ENCODE results near the gene KIAA1755. TPM values are rescaled to one million over a fixed set of nuclear protein-coding genes. Genes with fewer than 3 reads are reported as not detected.

KIAA1755 gene
- total RNA-seq, 3 donors from 2014 or later (not counting 1 experiment from before 2014, with no cell fraction given) = not detected

GRCh38 chr20:38217791-38218565 is 42.6 kb downstream of the KIAA1755 start:
- 86% methylated on average over 15 of the region's 15 CpGs for WGBS (ENCODE audit: insufficient coverage)
- no peaks in the 10 kb centered on the region for H3K27me3 ChIP-seq (ENCODE audit: control insufficient read depth, insufficient read depth, low read length)

GRCh38 chr20:38216746-38217595 is 43.6 kb downstream of the KIAA1755 start:
- peaks cover 3% of the 10 kb centered on the region for H3K4me1 ChIP-seq (ENCODE audit: control insufficient read depth, insufficient read depth, low read length)
- Mint-ChIP-seq H3K27ac (no peak overlapping the region), H3K27me3 (ENCODE audit: low read depth in 2 of 2) (no peaks in the 10 kb centered on the region), H3K36me3 (no peaks in the 10 kb centered on the region), H3K4me3 (no peak overlapping the region), H3K9me3 (no peaks in the 10 kb centered on the region), H3K4me1 (peaks cover 0 to 5% of the 10 kb centered on the region in 2 donors)
- H3K4me3 ChIP-seq (ENCODE audit: low read length) = no peak overlapping the region
- no peak for DNase-seq
- no peak for ATAC-seq
- H3K36me3 ChIP-seq (ENCODE audit: control insufficient read depth, insufficient read depth, low read length) = no peaks in the 10 kb centered on the region
- 89% methylated on average over 24 of the region's 24 CpGs for WGBS (ENCODE audit: insufficient coverage)
- H3K27me3 ChIP-seq (ENCODE audit: control insufficient read depth, insufficient read depth, low read length) = no peaks in the 10 kb centered on the region
- intact Hi-C loops (cut with micrococcal nuclease) = no loop called here
- H3K9me3 ChIP-seq (ENCODE audit: control insufficient read depth, insufficient read depth, low read length) = no peaks in the 10 kb centered on the region
- no peak for TF ChIP-seq CTCF (IDR thresholded peaks at IDR 0.05)
- no peak overlapping the region for H3K27ac ChIP-seq (ENCODE audit: low read length)

More at GRCh38 chr20:38217791-38218565, 42.6 kb downstream of the KIAA1755 start:
- H3K4me3 Mint-ChIP-seq = no peak overlapping the region
- no peaks in the 10 kb centered on the region for H3K9me3 ChIP-seq (ENCODE audit: control insufficient read depth, insufficient read depth, low read length)
- no peak overlapping the region for H3K27ac ChIP-seq (ENCODE audit: low read length)
- no peak overlapping the region for H3K4me3 ChIP-seq (ENCODE audit: low read length)
- no peak for ATAC-seq
- no peaks in the 10 kb centered on the region for H3K27me3 Mint-ChIP-seq (ENCODE audit: low read depth in 2 of 2)
- no peaks in the 10 kb centered on the region for H3K9me3 Mint-ChIP-seq
- intact Hi-C loops (cut with micrococcal nuclease) = no loop called here
- no peaks in the 10 kb centered on the region for H3K36me3 ChIP-seq (ENCODE audit: control insufficient read depth, insufficient read depth, low read length)
- H3K4me1 Mint-ChIP-seq = peaks cover 5 to 12% of the 10 kb centered on the region in 2 donors
- peaks cover 3% of the 10 kb centered on the region for H3K4me1 ChIP-seq (ENCODE audit: control insufficient read depth, insufficient read depth, low read length)
- TF ChIP-seq CTCF (IDR thresholded peaks at IDR 0.05) = no peak
- no peak for DNase-seq
- H3K36me3 Mint-ChIP-seq = no peaks in the 10 kb centered on the region
- H3K27ac Mint-ChIP-seq = no peak overlapping the region

GRCh38 chr20:38216201-38216600 is 44.3 kb downstream of the KIAA1755 start:
- H3K4me1 Mint-ChIP-seq = peaks cover 0 to 4% of the 10 kb centered on the region in 2 donors
- H3K9me3 ChIP-seq (ENCODE audit: control insufficient read depth, insufficient read depth, low read length) = no peaks in the 10 kb centered on the region
- DNase-seq = no peak
- H3K9me3 Mint-ChIP-seq = no peaks in the 10 kb centered on the region
- H3K36me3 ChIP-seq (ENCODE audit: control insufficient read depth, insufficient read depth, low read length) = no peaks in the 10 kb centered on the region
- intact Hi-C loops (cut with micrococcal nuclease) = no loop called here
- H3K27me3 Mint-ChIP-seq (ENCODE audit: low read depth in 2 of 2) = peaks cover 0 to 3% of the 10 kb centered on the region in 2 donors
- ATAC-seq = no peak
- H3K4me3 ChIP-seq (ENCODE audit: low read length) = no peak overlapping the region
- H3K4me1 ChIP-seq (ENCODE audit: control insufficient read depth, insufficient read depth, low read length) = peaks cover 3% of the 10 kb centered on the region
- H3K27me3 ChIP-seq (ENCODE audit: control insufficient read depth, insufficient read depth, low read length) = no peaks in the 10 kb centered on the region
- H3K36me3 Mint-ChIP-seq = no peaks in the 10 kb centered on the region
- 89% methylated on average over 6 of the region's 6 CpGs for WGBS (ENCODE audit: insufficient coverage)
- H3K27ac ChIP-seq (ENCODE audit: low read length) = no peak overlapping the region
- TF ChIP-seq CTCF (IDR thresholded peaks at IDR 0.05) = no peak
- no peak overlapping the region for H3K27ac Mint-ChIP-seq
- no peak overlapping the region for H3K4me3 Mint-ChIP-seq
